ENCODE data around the gene COA8. TPM values are rescaled to one million over a fixed set of nuclear protein-coding genes. Genes with fewer than 3 reads are reported as not detected.
A peak's percentile ranks its signal among the peaks of the same experiment; 100 is the strongest.

The COA8 gene
- total and polyA plus RNA-seq, 10 of the 15 experiments (the other 5 are each of a cell fraction or from before 2014, with no cell fraction given) = 6.1 to 69.5 (median 25.8) TPM

- CTCF ChIA-PET = interaction anchor here (0.6 to 1.4 kb wide), 3 partner anchors 8 to 32 kb away, joined by 3 read pairs; no protein-coding TSS in a partner anchor
- DNase-seq (ENCODE audit: low read depth, low spot score) = peak; percentile 62
- H2AFZ ChIP-seq (ENCODE audit: control insufficient read depth, low read depth, low read length) = no peak overlapping the region
- BruUV-seq (replicated peaks) = no TSS peak
- H3K27ac ChIP-seq (ENCODE audit: control insufficient read depth, insufficient read depth) = no peak overlapping the region
- H3K79me2 ChIP-seq (ENCODE audit: control insufficient read depth, insufficient read depth, low read length) = no peaks in the 10 kb centered on the region
- POLR2A ChIA-PET = interaction anchor here (0.5 to 0.7 kb wide), 2 partner anchors 221 to 1707 kb away, joined by 3 to 4 read pairs; partner anchors contain the start of gene BRF1
- no peaks in the 10 kb centered on the region for H4K20me1 ChIP-seq (ENCODE audit: control insufficient read depth, insufficient read depth)
- ATAC-seq = peak; percentile 100
- WGBS (ENCODE audit: insufficient coverage, insufficient replicate concordance, low lambda C conversion rate, missing lambda C conversion rate) = 0% methylated on average over 6 of the region's 6 CpGs
- peaks cover 1 to 5% of the 10 kb centered on the region in 2 experiments; a peak in 3 of 4 replicates for H3K36me3 ChIP-seq (ENCODE audit: control insufficient read depth in 2 of 2, insufficient read depth in 2 of 2, low read length in 1 of 2)
- intact Hi-C loops (cut with micrococcal nuclease; ENCODE audit: unreplicated experiment) (no loop called here), in situ Hi-C loops (cut with MboI) (no loop called here)
- peak; percentile 92 for FAIRE-seq
- H3K4me2 ChIP-seq (ENCODE audit: control insufficient read depth, insufficient read depth) = peak overlapping the region; percentile 57
- H3K4me1 ChIP-seq (ENCODE audit: control insufficient read depth, insufficient read depth, low read length) = peaks cover 12% of the 10 kb centered on the region
- no peak overlapping the region for H3K9ac ChIP-seq (ENCODE audit: control insufficient read depth, insufficient read depth, low read length)
- SMC1A ChIA-PET (ENCODE audit: uncharacterized antibody, unreplicated experiment) = interaction anchor here (1.0 to 1.2 kb wide), 2 partner anchors 32 to 86 kb away, joined by 3 to 4 read pairs; no protein-coding TSS in a partner anchor
- RAD21 ChIA-PET (ENCODE audit: unreplicated experiment) = interaction anchor here (0.9 kb wide), 1 partner anchor 42 kb away, joined by 3 read pairs; no protein-coding TSS in a partner anchor
- H3K27me3 ChIP-seq (replicated peaks in 1 of 2; ENCODE audit: control insufficient read depth in 2 of 2, insufficient read depth in 2 of 2, low read length in 1 of 2) = no peaks in the 10 kb centered on the region
- H3K4me3 ChIP-seq = peak overlapping the region; percentile 36; the same call in 1 of the 2 replicates
- H3K9me3 ChIP-seq (replicated peaks; ENCODE audit: control insufficient read depth, insufficient read depth, low read length) = no peaks in the 10 kb centered on the region
- TF ChIP-seq SPI1 (IDR thresholded peaks at IDR 0.05; ENCODE audit: borderline replicate concordance, insufficient read depth, low read depth, low read length) (peak; percentile 48; the same call in 1 of the 2 replicates), BCL11A (IDR thresholded peaks at IDR 0.05; ENCODE audit: low read depth, low read length) (0 out of 2 replicates have a peak, but pooled peaks have one; percentile 20), ZBTB33 (IDR thresholded peaks at IDR 0.05) (no peak), RELB (IDR thresholded peaks at IDR 0.05; ENCODE audit: low read depth) (no peak), NR2F1 (conservative IDR thresholded peaks at IDR 0.05) (0 out of 2 replicates have a peak, but pooled peaks have one; percentile 56), SRF (IDR thresholded peaks at IDR 0.05; ENCODE audit: low read depth in 2 of 2, low read length in 2 of 2) (0 out of 4 replicates have a peak, but pooled peaks of 1 of the 2 experiments have one; percentile 41), PBX3 (IDR thresholded peaks at IDR 0.05; ENCODE audit: insufficient replicate concordance, low read depth, low read length) (peak; percentile 84), EED (IDR thresholded peaks at IDR 0.05; ENCODE audit: low read depth) (peak; percentile 63; the same call in 1 of the 2 replicates), PKNOX1 (IDR thresholded peaks at IDR 0.05) (peak; percentile 96), JUND (IDR thresholded peaks at IDR 0.05; ENCODE audit: low read depth, low read length) (peak; percentile 64; the same call in 1 of the 2 replicates)
- TF ChIP-seq, protein P1, sequence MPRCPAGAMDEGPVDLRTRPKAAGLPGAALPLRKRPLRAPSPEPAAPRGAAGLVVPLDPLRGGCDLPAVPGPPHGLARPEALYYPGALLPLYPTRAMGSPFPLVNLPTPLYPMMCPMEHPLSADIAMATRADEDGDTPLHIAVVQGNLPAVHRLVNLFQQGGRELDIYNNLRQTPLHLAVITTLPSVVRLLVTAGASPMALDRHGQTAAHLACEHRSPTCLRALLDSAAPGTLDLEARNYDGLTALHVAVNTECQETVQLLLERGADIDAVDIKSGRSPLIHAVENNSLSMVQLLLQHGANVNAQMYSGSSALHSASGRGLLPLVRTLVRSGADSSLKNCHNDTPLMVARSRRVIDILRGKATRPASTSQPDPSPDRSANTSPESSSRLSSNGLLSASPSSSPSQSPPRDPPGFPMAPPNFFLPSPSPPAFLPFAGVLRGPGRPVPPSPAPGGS (IDR thresholded peaks at IDR 0.05; ENCODE audit: borderline replicate concordance, insufficient read depth, low read depth, low read length, poor library complexity, severe bottlenecking) = no peak
- TF ChIP-seq, protein P2, sequence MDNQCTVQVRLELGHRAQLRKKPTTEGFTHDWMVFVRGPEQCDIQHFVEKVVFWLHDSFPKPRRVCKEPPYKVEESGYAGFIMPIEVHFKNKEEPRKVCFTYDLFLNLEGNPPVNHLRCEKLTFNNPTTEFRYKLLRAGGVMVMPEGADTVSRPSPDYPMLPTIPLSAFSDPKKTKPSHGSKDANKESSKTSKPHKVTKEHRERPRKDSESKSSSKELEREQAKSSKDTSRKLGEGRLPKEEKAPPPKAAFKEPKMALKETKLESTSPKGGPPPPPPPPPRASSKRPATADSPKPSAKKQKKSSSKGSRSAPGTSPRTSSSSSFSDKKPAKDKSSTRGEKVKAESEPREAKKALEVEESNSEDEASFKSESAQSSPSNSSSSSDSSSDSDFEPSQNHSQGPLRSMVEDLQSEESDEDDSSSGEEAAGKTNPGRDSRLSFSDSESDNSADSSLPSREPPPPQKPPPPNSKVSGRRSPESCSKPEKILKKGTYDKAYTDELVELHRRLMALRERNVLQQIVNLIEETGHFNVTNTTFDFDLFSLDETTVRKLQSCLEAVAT (IDR thresholded peaks at IDR 0.05) = peak; percentile 7; the same call in 1 of the 2 replicates
These were observed 30.8 kb downstream of the COA8 start for GRCh38 chr14:103593577-103593976.
